Prostate gland (tissue), 2 donors: ENCODE measurements around the gene RAB42.

Experiments used
- POLR2A ChIP-seq: fragments of 450-650 bp; IDR thresholded peaks from one replicate; pipeline ENCODE4 v1.6.1; 2016; ENCODE audit warnings: antibody characterized with exemption, mild to moderate bottlenecking
- POLR2AphosphoS5 ChIP-seq: sonication (generic); formaldehyde crosslinking; IDR thresholded peaks from one replicate; pipeline ENCODE4 v1.6.1; 2017; ENCODE audit warnings: antibody characterized with exemption
- TF ChIP-seq, protein P1 (sequence below), 4 experiments: fragments of 200-600 bp in 2 of 4; fragments of 450-650 bp in 2 of 4; sonication (generic) in 2 of 4; IDR thresholded peaks; 1 replicate in 3 of 4; 2 replicates in 1 of 4; pipeline ENCODE4 v1.5.1; 2016 to 2019; ENCODE audit warnings: antibody characterized with exemption in 4 of 4, mild to moderate bottlenecking in 2 of 4, moderate library complexity in 2 of 4

GRCh38 chr1:28565040-28565439 lies 27.0 kb upstream of the RAB42 start:
- TF ChIP-seq, protein P1, sequence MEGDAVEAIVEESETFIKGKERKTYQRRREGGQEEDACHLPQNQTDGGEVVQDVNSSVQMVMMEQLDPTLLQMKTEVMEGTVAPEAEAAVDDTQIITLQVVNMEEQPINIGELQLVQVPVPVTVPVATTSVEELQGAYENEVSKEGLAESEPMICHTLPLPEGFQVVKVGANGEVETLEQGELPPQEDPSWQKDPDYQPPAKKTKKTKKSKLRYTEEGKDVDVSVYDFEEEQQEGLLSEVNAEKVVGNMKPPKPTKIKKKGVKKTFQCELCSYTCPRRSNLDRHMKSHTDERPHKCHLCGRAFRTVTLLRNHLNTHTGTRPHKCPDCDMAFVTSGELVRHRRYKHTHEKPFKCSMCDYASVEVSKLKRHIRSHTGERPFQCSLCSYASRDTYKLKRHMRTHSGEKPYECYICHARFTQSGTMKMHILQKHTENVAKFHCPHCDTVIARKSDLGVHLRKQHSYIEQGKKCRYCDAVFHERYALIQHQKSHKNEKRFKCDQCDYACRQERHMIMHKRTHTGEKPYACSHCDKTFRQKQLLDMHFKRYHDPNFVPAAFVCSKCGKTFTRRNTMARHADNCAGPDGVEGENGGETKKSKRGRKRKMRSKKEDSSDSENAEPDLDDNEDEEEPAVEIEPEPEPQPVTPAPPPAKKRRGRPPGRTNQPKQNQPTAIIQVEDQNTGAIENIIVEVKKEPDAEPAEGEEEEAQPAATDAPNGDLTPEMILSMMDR (IDR thresholded peaks at IDR 0.05), result no peak
- TF ChIP-seq POLR2AphosphoS5, result no peak
- no peak for TF ChIP-seq POLR2A
